Endothelial cell of umbilical vein (primary cell): ENCODE measurements around the gene PPP2R2D.

Experiments
- CTCF ChIP-seq, 2 donors: IDR thresholded peaks; 1 replicate in 1 of 2; 2 replicates in 1 of 2; pipeline ENCODE4 v1.5.1; 2011; ENCODE audit warnings: low read length in 2 of 2, mild to moderate bottlenecking in 2 of 2, moderate library complexity in 2 of 2, control low read depth in 1 of 2, inconsistent platforms in 1 of 2, low read depth in 1 of 2; ENCODE audit not compliant: insufficient read depth in 1 of 2; ENCODE audit errors: extremely low read depth in 1 of 2
- JUN ChIP-seq: IDR thresholded peaks from 2 replicates; pipeline ENCODE4 v1.6.1; 2011; ENCODE audit warnings: borderline replicate concordance, low read depth; ENCODE audit not compliant: insufficient read length, insufficient read depth
- POLR2AphosphoS5 ChIP-seq: IDR thresholded peaks from 2 replicates; pipeline ENCODE4 v1.6.1; 2012; ENCODE audit warnings: low read depth, mild to moderate bottlenecking, control low read depth, low read length, moderate library complexity; ENCODE audit not compliant: insufficient read depth

- TF ChIP-seq POLR2AphosphoS5: no peak
- no peak for TF ChIP-seq CTCF (IDR thresholded peaks at IDR 0.05; ENCODE audit: extremely low read depth in 1 of 2, insufficient read depth in 1 of 2, low read depth in 1 of 2, low read length in 2 of 2)
- no peak for TF ChIP-seq JUN
These were observed 79.0 kb downstream of the PPP2R2D start for GRCh38 chr10:131979821-131980270.
